Hippocampal formation (tissue), 2 donors: ENCODE measurements around the gene PAK3.

Experiments used
- DNase-seq, 2 donors: peaks; one replicate each; lab custom pipeline; 2025; lab: John Stamatoyannopoulos, UW

PAK3 gene

DNA sequence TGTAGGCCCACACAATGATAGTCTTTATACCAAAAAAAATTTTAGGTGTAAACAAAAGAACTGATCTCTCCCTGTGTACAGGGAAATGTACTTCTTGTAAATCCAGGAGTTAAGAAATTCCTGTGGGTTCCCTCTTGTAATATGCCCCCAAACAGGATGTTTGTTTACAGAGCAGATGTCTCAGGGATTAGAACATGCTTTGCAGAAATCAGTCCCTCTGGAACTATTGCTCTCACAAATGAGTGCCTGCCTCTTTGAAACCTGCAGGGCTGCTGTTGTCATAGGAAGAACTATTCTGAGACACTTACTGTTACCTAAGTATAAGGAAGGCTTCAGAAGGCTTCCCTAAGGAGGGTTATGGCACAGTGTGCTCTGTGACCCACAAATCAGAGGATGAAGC, 35.6 kb downstream of the PAK3 start:
- DNase-seq = no peak

DNA sequence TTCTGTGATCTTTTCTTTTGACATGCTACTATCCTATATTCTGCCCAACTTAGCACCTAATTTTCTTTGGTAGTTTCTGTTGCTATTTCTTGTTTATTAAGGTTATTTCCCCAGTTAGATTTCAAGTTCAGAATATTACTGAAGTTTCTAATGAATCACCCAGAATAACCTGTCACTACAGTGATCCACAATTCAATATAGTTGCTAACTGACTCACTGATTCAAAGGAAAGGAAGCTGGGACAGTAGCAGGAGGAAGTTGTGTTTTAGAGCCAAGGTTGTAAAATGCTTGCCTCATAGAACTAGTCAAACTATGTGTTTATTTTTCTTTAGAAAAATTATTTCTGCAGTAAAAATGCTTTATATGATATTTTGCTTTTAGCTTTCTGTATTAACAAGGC, 37.4 kb downstream of the PAK3 start:
- DNase-seq = no peak

DNA sequence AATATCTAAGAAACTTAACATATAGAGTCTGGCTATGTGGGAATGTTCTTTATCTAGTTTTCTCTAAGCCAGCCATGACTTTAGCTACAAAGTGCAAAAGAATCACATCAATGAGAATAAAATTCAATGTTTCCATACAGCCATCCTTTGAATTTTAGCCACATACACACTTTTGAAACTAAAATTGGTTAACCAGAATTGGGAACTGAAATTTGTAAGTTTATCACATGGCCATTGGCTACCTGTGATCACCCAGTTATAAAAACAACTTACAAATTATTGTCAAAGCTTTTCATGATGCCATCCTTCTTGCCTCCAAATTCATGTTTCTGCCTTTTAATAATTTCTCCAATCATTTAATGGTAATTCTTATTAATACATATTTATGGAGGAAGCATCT, 49.9 kb downstream of the PAK3 start:
- no peak for DNase-seq

DNA sequence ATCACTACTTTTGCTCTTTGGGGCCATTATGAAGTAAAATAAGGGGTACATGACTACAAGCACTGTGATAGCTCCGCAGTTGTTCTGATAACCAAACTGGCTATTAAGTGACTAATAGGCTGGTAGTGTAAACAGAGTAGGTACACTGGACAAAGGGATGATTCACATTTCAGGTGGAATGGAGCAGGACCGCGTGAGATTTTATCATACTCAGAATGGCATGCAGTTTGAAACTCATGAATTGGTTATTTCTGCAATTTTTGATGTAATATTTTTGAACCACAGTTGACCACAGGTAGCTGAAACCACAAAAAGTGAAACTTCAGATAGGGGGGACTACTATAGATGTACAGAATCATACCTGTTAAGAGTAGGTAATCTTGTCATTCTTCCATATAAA, 55.8 kb downstream of the PAK3 start:
- DNase-seq = no peak

DNA sequence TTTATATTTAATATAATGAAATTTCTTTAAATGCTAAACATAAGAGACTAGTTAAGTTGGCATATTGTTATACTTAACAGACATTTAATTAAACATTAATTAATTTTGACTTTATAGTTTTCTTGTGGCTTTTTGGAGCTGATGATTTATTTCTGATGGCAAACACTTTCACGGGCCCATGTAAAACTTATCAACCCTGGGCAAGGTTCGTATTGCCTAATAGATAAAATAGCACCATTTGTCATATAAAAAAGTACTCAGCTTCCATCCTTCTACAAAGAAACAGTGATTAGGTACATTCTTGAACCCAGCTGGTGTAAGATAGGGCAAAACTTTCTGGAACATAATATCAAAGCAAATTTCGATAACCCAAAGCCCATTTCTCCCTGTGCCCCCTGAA, 63.2 kb downstream of the PAK3 start:
- DNase-seq = no peak

DNA sequence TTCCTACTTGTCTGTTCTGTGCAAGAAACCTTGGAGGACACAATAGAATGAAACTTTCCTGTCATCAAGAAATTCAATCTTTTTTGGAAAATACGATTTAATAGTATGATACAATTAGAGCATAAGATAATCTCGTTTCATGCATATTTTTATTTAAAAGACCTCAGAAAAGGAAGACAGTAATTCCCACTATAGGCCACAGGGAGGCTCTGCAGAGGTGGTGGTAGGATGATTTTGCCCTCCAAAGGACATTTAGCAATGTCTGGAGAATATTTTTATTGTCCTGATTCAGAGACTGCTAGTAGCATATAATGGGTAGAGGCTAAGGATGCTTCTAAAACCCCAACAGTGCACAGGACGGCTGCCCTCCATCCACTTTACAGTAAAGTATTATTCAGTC, 68.7 kb downstream of the PAK3 start:
- no peak for DNase-seq

DNA sequence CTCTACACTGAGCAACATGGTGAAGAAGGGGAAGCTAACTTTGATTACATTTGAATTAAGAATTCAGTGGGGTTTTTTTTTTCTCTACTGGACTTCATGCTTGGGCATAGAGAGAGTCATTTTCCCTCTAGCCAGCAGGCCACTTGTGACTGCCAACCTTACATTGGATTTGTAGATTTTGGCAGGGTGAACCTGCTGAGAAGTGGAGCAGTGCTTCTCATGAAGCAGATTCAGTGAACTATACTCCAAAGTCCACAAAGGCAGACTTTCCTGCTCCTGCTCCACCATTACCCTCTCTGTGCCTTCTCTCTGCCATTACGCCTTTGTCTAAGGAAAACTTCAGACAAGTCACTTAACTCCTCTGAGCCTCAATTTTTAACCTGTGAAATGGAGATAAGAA, 69.9 kb downstream of the PAK3 start:
- DNase-seq = no peak

DNA sequence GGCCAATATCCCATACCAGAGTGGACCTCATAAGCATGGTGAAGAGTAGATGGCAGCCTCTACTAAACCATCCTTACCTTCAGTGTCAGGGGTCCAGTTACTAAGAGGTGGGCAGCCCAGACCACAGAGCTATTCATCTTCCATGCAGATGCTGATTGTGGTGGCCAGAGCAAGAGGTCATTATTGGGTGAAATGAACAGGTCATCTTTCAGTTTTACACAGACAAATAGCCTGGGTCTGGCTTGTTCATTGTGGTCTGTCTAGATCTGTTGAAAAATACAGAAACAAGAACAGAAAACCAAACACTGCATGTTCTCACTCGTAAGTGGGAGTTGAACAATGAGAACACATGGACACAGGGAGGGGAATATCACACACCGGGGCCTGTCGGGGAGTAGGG, 71.3 kb downstream of the PAK3 start:
- no peak for DNase-seq

DNA sequence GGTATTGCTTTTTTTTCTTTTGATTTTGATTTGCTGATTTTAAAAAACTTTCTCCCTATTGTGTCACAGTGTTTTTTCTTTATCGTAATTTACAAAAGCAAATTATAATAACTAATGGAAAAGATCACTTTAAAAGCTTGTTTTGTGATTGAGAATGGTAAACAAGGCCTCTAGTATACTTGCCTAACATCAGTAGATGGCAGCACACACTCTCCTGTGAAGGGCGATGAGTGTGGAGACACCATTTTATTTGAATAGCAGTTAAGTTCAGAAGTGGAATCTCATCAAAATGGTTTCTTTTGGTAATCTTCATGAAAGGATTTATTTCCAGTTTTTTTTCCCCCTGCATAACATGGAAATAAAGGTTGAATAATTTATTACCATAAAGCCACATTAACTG, 72.3 kb downstream of the PAK3 start:
- peak in 1 of 2 donors; percentile 8 for DNase-seq

DNA sequence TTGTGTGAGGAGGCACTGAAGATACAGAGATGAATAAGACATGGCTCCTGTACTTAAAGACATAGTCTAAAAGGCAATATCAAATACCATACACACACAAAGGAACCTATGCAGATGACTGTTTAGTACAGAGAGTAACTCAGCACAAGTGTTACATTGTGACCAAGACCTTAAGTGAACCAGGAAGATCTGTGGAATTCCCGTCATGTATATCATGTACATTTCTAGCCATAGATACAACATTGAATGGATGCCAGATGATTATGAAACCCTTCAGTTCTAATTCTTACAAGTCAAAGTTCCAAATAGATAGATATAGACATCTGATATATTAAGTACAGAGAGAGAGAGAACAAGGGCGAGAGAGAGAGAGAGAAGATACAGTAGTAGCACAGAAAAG, 73.2 kb downstream of the PAK3 start:
- DNase-seq = no peak

DNA sequence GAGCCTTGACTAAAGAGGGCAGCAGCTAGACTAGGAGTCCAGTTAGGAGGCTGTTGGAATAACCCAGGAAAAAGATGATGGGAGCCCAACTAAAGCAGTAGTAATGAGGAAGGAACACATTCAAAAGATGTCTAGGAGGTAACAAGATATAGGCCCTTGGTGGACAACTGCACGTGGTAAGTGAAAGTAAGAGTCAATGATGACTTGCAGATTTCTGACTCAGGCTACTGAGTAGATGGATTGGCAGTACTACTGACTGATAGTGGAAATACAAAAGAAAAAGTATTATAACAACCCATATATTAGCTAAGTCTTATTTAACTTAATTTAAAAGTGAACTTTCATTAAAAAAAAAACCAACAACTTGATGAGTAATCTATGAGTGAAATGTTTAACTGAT, 74.0 kb downstream of the PAK3 start:
- DNase-seq = no peak

DNA sequence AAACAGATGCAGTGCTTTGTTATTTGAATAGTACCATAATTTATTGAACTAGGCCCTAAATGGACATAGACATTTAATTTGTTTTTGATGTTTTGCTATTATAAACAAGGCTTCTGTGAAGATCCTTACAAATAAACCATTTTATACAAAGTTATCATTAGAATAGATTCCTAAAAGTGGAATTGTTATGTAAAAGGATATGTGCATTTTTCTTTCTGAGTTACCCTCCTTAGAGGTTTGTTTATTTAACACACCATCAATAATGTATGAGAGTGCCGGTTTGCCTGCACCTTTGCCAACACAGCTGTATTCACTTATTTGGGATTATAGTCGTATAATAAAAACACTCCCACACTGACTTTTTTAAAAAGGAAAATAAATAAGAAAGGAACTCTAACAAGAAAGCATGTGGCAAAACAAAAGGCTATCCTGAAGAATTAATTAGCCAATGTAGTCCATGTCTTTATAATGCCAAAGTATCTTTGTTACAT, 84.8 kb downstream of the PAK3 start:
- no peak for DNase-seq

DNA sequence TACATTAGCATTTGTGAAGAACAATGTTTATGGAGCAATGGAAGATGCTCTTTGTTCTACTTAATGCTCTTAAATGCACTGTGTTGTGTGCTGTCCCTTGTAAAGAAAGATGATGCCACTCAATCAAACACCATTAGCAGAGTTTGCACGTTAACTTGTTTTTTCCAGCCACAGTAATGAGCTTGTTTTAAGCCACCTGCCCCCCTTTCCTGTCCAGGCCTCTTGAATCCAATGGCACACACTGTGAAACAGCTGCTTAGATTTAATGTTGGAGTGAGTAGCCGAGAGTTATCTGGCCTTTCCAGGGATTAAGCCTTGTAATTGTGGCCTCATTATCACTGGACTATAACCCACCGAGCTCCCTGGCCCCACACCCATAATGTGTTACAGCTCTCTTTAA, 86.0 kb downstream of the PAK3 start:
- no peak for DNase-seq

DNA sequence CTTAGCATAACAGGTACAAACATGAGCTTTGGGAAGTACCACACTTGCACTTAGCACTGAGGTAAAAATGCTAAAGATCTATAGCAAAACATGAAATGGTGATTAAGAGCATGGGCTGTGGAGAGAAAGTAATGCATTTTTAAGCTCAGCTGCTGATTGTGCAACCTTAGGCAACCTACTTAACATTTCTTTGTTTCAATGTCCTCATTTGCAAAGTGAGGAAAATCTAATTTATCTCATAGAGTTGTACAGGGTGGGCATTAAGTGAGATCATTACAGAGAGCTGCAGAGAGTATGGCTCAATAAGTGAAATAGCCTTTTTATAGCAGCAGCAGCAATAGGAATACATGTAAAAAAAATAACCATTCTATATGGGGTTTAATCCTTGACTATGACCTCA, 87.0 kb downstream of the PAK3 start:
- DNase-seq = no peak

DNA sequence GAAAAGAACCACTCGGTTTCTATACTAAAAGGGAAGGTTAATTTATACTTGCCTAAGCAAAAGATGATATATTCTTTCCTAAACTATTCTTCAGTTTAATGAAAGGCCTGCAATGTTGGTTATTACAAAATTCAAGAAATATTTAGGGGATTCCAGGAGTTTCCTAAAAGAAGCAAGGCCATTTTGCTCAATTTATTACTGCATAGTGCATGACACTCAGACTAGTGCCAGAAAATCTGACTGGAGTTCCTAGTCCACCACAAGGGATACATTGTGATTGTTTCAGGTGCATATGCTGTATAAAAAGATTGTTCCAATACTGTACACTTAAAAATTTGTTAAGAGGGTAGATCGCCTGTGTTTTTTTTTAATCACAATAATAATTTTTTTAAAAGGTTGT, 95.6 kb downstream of the PAK3 start:
- no peak for DNase-seq

DNA sequence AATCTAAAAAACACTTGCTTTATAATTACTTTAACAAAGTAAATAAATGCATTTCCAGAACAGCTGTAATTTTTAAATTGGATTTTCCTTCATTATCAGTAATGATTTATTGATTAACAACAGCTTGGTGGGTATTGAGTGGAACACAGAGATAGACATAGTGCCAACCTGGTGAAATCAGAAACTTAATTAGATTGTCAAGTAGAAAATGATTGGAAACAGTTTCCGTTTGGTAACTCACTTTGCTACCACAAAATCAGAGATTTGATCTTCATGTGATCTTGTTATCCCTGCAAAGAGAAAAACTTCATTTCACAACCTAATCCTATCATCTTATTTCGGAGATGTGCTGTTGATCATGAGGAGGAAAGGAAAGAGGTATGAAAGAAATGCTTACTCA, 103.5 kb downstream of the PAK3 start:
- DNase-seq = no peak

DNA sequence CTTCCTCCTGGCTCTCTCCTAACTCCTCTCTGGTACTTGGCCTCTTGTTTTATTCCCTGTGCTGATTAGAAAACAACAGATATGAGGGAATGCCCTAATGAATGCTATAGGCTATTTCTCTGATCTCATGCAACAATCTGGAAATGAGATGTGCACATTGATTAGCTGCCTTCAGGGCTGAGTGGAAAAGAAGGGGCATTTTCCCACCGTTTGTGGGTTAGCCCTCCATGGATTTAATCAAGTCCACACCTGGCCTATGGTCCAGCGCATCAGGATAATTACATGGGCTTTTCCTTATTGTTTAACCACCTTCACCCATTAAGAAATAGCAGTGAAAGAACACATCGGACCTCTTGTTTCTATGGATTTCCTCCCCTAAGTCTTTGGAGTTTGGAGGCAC, 104.3 kb downstream of the PAK3 start:
- DNase-seq = no peak

DNA sequence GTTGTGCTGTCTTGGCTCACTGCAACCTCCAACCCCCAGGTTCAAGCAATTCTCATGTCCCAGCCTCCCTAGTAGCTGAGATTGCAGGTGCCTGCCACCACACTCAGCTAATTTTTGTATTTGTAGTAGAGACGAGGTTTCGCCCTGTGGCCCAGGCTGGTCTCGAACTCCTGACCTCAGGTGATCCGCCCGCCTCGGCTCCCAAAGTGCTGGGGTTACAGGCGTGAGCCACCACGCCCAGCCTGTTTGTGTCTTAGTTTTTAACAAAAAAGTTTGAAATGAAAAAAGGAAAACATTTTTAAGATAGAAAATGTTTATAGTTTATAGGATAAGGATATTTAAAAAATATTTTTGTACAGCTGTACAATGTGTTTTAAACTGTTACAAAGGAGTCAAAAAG, 111.9 kb downstream of the PAK3 start:
- DNase-seq = no peak

DNA sequence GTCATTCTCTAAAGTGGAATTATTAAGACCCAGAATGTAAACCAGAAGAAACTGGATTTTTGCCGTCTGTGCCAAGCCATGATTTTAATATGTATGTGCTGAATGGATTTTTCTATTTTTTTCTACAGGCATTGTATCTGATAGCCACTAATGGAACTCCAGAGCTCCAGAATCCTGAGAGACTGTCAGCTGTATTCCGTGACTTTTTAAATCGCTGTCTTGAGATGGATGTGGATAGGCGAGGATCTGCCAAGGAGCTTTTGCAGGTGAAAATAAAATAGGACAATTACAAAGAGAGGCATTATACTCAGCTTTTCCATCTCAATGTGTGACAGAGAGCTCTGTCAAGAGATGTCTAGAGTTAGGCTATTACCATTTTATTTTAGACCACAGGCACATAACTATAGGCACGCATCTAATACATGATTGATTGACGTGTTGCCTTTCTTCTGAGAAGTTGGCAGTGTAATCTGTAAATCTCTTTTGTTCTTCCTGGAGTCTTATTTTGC, 120.4 kb downstream of the PAK3 start:
- no peak for DNase-seq

DNA sequence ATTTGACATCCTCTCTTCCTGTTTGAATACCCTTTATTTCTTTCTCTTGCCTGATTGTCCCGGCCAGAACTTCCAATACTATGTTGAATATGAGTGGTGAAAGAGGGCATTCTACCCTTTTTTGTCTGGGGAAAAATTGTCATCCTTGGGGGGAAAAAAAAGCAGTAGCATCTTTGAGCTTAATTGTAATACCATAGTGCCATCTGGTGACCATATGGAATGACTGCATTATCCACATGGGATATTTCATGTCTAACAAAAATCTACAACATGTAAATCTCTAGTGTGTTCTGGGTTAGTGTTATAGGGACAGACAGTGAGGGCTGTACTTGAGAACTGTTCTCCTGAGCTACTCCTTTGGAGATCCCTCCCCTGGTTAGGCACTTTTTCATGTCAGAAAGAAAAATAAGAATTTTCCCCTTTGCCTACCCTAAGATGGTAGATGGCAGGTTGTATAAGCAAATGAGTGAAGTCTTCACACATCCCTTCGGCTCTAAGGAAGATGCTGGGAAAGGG, 148.3 kb downstream of the PAK3 start:
- peak in 1 of 2 donors; percentile 2 for DNase-seq

DNA sequence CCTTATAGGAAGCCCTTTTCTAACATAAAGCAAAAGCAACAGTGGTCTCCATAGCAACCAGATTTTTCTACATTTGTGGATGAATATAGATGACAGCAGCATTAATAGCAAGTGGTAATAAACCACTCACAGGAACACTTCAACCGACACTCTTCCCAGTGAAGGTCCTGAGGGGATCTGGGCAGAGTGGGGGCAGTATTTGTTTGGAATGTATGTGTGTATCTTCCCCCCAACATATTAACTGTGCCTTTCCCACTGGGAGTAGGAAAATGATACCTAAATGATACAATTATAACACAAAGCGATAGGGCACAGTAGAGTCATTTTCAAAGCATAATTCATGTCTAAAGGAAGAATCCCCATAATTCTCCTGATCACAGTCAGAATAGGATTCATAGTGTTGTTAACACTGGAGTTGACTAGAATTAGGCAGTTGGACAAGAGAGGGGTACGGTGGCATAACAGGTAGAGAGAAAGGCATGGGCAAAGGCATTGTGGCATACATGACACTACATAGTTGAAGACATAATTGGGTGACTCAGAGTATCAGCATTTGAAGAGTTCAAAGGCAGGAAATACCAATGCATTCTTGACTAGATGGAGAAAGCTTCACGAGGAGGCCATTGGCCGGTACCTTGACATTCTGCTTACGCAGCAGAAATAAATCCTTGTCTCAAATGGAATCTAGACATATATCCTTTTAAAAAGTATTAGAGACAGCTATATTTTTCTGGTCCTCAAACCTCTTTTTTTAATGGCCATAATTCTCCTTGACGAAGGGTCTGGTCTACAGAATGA, 159.1 kb downstream of the PAK3 start:
- DNase-seq = no peak

DNA sequence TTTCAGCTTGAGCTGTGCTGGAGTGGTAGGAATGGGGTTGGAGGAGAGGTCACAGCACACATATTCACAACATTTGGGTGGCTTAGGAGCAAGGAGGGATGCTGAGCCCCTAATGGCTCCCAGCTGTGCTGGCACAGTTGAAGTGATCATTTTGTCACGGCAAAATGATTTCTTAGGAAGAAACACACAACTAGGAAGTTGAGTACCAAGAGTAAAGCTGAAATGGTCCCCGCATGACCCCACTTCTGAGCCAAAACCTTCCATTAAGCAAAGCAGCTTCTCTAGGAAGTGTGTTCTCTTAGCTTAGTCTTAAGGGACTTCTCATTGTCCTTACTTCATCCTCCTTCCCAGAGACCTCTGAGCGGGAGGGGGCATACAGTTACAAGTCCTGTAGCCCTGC, 161.7 kb downstream of the PAK3 start:
- DNase-seq = no peak

DNA sequence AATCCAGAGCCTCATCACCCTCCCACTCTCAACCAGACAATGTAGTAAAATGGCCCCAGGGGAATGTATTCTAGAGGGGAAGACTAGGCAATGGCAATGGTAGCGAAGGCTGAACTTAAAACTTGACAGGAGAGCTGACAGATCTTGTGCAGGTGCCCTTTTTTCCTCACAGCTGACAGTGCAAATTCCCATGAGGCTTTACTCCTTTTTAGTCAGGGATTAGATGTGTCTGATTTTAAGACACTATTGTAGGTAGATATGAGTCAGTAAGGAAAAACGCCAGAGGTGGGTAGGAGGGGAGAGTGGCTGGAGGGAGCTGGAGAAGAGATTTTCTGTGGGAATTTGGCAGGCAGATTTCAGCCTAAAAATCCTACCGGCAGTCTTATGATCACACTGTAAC, 163.6 kb downstream of the PAK3 start:
- no peak for DNase-seq

DNA sequence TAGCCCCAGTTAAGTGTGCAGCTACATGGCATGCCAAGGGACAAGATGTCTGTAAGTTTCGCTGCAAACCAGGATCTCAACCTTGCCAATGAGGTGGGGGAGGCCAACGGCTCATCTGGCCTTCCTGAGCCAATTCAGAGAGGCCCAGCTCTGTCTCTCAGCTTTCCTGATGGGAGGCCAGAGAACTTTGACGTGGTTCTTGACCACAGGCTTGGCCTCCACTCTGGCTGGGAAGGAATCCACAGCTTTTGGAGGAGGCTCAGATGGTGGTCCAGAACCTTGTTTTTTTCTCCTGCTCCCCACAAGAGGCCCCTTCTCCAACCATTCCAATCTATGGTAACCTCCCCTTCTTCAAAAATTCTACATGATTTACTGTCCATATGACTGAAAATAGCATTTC, 164.5 kb downstream of the PAK3 start:
- no peak for DNase-seq
